Measurements from ENCODE around the gene LRP10. TPM values are rescaled to one million over a fixed set of nuclear protein-coding genes. Genes with fewer than 3 reads are reported as not detected.

LRP10 gene
- total RNA-seq, 1 donor from 2014 or later = 137 TPM

DNA sequence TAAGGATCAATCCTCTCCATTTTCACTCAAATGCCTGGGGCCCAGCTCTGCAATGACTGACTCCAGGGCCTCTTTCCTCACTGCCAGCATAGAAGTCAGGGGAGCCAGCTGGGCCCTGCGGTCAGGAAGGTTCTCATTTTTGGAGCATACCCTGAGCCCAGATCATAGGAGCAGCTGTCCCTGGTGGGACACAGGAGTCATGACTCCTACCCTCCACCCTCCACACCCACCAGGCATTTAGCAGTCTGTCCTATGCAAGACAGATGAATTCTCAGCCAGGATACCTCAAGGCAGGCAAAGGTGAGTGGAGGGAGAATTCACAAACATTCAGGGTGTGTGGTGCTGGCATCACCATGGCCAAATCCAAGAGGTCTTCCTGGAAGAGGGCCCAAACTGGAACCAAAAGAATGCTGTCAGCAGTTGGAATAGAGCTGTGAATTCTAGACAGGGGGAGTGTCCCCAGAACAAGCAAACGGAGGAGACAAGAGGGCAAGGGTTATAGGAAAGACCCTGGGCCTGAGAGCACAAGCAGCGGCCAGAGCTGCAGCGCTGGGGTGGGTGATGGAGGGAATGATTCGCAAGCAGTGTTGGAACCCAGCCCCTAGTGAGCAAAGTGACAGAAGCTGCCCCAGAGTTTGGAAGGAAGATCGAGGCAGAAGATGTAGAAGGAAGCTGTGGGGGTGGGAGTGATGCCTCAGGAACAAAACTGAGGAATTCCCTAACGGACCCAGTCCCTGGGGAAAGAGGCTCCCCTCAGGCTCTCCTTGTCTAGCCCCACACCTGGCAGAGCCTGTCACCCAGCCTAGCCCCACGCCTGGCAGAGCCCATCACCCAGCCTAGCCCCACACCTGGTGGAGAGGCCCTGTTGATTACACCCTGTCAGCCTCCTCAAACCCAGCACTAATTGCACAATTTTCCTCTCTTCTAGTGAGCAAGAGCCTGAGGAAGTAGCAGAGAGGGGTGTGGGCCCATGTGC lies 7.0 kb downstream of the LRP10 start:
- TF ChIP-seq, protein P1, sequence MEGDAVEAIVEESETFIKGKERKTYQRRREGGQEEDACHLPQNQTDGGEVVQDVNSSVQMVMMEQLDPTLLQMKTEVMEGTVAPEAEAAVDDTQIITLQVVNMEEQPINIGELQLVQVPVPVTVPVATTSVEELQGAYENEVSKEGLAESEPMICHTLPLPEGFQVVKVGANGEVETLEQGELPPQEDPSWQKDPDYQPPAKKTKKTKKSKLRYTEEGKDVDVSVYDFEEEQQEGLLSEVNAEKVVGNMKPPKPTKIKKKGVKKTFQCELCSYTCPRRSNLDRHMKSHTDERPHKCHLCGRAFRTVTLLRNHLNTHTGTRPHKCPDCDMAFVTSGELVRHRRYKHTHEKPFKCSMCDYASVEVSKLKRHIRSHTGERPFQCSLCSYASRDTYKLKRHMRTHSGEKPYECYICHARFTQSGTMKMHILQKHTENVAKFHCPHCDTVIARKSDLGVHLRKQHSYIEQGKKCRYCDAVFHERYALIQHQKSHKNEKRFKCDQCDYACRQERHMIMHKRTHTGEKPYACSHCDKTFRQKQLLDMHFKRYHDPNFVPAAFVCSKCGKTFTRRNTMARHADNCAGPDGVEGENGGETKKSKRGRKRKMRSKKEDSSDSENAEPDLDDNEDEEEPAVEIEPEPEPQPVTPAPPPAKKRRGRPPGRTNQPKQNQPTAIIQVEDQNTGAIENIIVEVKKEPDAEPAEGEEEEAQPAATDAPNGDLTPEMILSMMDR (IDR thresholded peaks at IDR 0.05) = no peak
- TF ChIP-seq POLR2A (IDR thresholded peaks at IDR 0.05) (no peak), POLR2AphosphoS5 (IDR thresholded peaks at IDR 0.05; ENCODE audit: insufficient read depth in 1 of 2, low read depth in 1 of 2) (no peak)
- no peaks in the 10 kb centered on the region for H3K9me3 ChIP-seq
- H3K27ac ChIP-seq = no peak overlapping the region
- no peak for DNase-seq (ENCODE audit: extremely low spot score in 2 of 2)
- peaks cover 10% of the 10 kb centered on the region for H3K4me1 ChIP-seq
- H3K27me3 ChIP-seq = no peaks in the 10 kb centered on the region
- no peak overlapping the region for H3K4me3 ChIP-seq
- intact Hi-C loops (cut with DNase I) = no loop called here
- peaks cover 16 to 56% of the 10 kb centered on the region in 2 donors for H3K36me3 ChIP-seq

DNA sequence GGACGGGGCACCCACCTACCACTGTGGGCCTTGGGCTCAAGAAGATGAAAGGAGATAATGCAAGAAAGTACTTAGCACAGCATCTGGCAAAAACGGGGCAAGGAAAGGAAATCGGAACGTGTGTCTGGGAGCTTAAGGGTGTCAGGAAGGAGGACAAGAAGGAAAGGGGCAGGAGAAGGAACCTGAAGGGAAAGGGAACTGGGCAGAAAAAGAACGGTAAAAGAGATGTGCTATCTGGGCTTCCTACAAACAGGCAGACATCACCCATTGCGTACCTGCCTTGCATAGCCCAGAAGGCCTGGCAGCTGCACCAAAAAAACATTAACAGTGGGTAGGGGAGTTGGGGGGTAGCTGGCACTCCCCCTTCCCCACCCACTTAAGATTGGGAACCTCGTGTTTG lies 10.5 kb downstream of the LRP10 start:
- Histone ChIP-seq H3K9me3 (no peaks in the 10 kb centered on the region), H3K27ac (no peak overlapping the region), H3K4me1 (peaks cover 13% of the 10 kb centered on the region), H3K27me3 (no peaks in the 10 kb centered on the region), H3K36me3 (peaks cover 5 to 21% of the 10 kb centered on the region in 2 donors), H3K4me3 (no peak overlapping the region)
- intact Hi-C loops (cut with DNase I) = no loop called here
- DNase-seq (ENCODE audit: extremely low spot score in 2 of 2) = no peak
- TF ChIP-seq POLR2AphosphoS5 (IDR thresholded peaks at IDR 0.05; ENCODE audit: insufficient read depth in 1 of 2, low read depth in 1 of 2) (no peak), POLR2A (IDR thresholded peaks at IDR 0.05) (no peak)
- TF ChIP-seq, protein P1 (IDR thresholded peaks at IDR 0.05) = no peak

DNA sequence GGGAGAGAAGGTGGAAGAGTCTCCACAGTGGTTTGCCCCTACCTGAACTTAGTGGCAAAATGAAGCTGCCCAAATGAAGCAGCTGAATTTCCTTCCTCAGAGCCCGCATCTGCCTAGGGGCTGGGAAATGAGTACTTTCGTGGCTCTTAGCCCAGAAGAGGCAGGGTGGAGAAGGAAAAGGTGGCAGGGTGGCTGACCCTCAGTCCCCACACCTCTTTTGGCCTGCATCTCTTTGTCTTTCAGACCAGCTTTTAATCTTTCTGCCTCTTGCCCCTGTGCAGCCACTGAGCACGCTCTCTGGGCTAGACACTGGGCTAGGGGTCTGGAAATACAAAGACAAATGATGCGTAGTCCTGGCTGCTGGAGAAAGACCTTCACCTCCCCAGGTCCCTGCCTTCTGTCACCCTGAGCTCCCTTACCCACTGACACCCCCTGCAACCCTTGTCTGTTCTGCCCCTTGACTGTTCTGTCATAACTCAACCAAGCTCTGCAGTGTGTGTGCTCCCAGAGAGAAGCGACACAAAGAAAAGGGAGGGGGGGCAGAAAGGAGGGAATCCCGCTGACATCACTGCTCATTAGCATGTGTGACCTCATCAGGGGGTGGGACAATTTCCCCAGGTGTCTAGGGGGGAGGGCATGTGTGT lies 11.1 kb downstream of the LRP10 start:
- intact Hi-C loops (cut with DNase I) = no loop called here
- H3K9me3 ChIP-seq = no peaks in the 10 kb centered on the region
- H3K27me3 ChIP-seq = no peaks in the 10 kb centered on the region
- no peak overlapping the region for H3K27ac ChIP-seq
- TF ChIP-seq, protein P1 (IDR thresholded peaks at IDR 0.05) = no peak
- TF ChIP-seq POLR2AphosphoS5 (IDR thresholded peaks at IDR 0.05; ENCODE audit: insufficient read depth in 1 of 2, low read depth in 1 of 2) (no peak), POLR2A (IDR thresholded peaks at IDR 0.05) (no peak)
- no peak overlapping the region for H3K4me3 ChIP-seq
- DNase-seq (ENCODE audit: extremely low spot score in 2 of 2) = no peak
- peaks cover 19% of the 10 kb centered on the region for H3K4me1 ChIP-seq
- peaks cover 0 to 15% of the 10 kb centered on the region in 2 donors for H3K36me3 ChIP-seq

DNA sequence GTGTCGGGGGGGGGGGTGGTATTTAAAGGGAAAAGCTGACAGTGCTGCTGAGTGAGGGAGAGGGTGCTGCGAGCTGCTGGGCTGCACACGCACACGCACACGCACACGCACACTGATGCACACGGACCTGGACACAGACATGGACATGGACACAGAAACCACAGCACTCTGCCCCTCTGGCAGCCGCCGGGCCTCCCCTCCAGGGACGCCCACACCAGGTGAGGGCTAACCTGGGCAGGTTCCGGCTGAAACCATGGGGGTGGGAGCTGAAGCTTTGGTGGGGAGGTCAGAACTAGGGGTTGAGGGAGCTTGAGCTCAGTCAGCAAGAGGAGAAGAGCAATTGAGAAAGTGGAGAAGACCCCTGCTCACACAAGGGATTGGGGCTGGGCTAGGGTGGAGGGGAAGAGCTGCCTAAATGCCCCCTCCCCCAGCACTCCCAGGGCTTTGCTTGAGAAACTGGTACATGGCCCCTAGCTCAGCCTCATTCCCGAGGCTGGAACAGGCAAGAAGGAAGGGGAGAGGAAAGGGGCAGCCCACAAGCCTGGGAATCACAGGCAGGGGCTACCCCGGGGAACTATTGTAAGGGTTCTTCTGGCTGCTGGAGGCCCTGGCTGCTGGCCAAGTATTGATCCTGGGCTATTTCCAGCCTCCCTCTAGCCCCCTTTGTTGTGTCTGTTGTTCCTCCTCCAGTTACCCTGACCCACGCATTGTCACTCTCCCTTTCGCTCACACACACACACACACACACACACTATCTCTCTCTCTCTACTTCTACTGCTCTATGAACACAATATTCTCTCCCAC lies 11.8 kb downstream of the LRP10 start, which contains the start of gene REM2:
Gene REM2, plus strand, starts transcription at position 50 of the 804 bp plus-strand sequence. Its CDS starts 66 bp downstream, at position 116.
- H3K27me3 ChIP-seq = no peaks in the 10 kb centered on the region
- no peak within 1 kb of the TSS for H3K4me3 ChIP-seq
- no peak for TF ChIP-seq POLR2A (IDR thresholded peaks at IDR 0.05)
- no peak for TF ChIP-seq POLR2AphosphoS5 (IDR thresholded peaks at IDR 0.05; ENCODE audit: insufficient read depth in 1 of 2, low read depth in 1 of 2)
- TF ChIP-seq, protein P1 (IDR thresholded peaks at IDR 0.05) = no peak
- intact Hi-C loops (cut with DNase I) = no loop called here
- DNase-seq (ENCODE audit: extremely low spot score in 2 of 2) = no peak
- peaks cover 24% of the 10 kb centered on the region for H3K4me1 ChIP-seq
- peaks cover 0 to 8% of the 10 kb centered on the region in 2 donors for H3K36me3 ChIP-seq
- no peak within 1 kb of the TSS for H3K27ac ChIP-seq
- no peaks in the 10 kb centered on the region for H3K9me3 ChIP-seq

Data from vagina (tissue), 2 donors.